GM10266 (cell line): ENCODE data around the gene CHD1L.
"Not testable (repeated sequence)": the region's sequence is repeated elsewhere in the genome, so short reads cannot be mapped to it uniquely, and the experiment has no call there.

ENCODE experiments used
- DNase-seq: peaks from one replicate; pipeline ENCODE4 v3.0.0; 2012; ENCODE audit errors: extremely low spot score
- TF ChIP-seq, protein P1 (sequence below): IDR thresholded peaks from 2 replicates; pipeline ENCODE4 v1.5.1; 2012; ENCODE audit warnings: mild to moderate bottlenecking, low read depth; ENCODE audit not compliant: control insufficient read depth, insufficient read depth; ENCODE audit errors: missing control alignments

CHD1L gene

DNA sequence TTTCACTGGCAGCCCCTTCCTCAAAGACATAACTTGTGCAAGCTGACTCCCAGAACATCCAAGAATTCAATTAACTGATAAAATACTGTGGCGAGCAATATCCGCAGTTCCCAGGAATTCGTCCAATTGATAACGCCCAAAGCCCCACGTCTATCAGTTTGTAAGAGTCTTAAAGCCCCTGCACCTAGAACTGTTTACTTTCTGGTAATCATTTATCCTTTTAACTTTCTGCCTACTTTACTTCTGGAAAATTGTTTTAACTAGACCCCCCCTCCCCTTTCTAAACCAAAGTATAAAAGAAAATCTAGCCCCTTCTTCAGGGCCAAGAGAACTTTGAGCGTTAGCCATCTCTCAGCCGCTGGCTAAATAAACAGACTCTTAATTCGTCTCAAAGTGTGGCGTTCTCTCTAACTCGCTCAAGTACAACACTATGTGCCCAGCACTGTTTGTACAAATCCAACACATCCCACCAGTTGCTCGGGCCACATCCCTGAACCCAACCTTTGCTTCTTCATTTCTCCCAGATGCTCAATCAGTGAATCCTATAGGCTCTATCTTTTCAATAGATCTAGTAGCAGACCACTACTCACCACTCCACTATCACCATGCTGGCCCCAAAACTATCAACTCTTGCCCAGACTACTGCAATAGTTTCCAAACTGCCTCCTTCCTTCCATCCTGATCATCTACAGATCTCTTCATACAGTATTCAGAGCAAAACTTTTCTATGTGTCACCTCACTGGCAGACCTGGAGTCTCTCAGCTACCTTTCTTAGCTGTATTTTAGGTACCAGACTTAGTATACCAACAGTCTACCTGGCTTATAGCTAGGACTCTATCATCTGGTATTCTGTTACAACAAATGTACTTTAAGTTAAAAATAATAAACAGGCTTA, 3.3 kb upstream of the CHD1L start:
- TF ChIP-seq, protein P1, sequence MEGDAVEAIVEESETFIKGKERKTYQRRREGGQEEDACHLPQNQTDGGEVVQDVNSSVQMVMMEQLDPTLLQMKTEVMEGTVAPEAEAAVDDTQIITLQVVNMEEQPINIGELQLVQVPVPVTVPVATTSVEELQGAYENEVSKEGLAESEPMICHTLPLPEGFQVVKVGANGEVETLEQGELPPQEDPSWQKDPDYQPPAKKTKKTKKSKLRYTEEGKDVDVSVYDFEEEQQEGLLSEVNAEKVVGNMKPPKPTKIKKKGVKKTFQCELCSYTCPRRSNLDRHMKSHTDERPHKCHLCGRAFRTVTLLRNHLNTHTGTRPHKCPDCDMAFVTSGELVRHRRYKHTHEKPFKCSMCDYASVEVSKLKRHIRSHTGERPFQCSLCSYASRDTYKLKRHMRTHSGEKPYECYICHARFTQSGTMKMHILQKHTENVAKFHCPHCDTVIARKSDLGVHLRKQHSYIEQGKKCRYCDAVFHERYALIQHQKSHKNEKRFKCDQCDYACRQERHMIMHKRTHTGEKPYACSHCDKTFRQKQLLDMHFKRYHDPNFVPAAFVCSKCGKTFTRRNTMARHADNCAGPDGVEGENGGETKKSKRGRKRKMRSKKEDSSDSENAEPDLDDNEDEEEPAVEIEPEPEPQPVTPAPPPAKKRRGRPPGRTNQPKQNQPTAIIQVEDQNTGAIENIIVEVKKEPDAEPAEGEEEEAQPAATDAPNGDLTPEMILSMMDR = no peak
- DNase-seq = no peak

DNA sequence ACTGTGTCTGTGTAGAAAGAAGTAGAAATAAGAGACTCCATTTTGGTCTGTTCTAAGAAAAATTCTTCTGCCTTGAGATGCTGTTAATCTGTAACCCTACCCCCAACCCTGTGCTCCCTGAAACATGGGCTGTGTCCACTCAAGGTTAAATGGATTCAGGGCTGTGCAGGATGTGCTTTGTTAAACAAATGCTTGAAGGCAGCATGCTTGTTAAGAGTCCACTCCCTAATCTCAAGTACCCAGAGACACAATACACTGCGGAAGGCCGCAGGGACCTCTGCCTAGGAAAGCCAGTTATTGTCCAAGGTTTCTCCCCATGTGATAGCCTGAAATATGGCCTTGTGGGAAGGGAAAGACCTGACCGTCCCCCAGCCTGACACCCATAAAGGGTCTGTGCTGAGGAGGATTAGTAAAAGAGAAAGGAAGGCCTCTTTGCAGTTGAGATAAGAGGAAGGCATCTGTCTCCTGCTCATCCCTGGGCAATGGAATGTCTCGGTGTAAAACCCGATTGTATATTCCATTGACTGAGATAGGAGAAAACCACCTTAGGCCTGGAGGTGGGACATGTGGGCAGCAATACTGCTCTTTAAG, 2.3 kb upstream of the CHD1L start:
- not testable (repeated sequence) for DNase-seq

DNA sequence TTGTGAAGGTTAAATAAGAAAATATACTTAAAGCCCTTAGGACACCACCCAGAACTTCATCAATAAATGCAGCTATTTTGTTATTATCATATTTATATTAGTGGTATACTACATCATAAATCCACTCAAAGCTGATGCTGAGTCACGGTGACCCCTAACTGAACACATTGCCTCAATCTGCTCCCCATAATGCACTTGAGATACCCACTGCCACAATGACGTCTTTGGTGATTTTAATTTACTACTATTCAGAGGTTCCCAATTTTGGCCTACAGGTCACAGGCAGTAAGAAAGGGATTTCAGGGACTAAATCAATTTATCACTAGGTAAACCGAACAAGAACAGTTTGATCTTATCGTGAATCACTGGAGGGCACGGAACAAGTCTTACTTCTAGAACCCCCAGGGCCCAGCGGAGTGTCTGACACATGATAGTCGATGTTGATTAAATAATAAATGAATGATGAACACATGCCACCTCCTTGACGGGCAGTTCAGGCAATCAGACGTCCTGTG, 493 bp upstream of the CHD1L start:
- no peak for DNase-seq
- TF ChIP-seq, protein P1 = no peak

DNA sequence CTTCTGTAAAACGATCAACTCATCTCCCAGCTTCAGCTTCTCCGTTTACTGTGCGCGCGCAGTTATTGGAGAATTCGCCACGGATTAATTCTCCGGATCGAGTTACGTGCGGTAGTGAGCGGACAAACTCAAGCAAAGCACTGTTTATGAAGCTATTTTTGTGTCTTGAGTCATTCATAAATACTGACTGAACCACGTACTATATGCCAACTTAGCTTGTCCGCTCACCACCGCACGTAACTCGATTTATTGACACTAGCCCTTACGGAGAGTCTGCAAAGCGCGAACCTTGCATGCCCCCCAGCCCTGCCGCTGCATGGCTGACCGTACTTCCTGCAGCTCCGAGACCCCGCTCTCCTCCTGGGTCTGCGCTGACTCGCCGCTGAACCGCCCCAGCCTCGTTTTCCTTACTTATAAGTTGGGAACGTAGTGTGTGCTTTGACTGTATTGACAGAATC, 773 bp downstream of the CHD1L start:
- no peak for DNase-seq
- TF ChIP-seq, protein P1 = no peak

DNA sequence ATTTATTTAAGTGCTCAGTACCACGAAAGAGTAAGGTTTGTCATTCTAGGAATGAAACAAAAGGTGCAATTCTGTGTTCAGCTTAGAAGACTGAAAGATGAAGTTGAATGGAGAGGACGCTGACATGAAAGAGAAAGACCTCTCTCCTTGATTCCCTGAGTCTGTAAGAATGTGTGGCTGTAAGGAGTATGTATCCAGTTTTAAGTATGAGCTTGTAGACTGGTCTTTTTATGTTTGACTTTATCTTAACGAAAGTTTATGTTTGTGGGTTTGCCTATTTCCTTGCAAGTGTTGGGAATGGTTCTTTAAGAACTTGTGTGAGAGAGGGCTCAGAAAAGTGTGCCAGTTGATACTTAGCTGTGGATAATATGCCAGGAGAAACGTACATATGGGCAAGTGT, 1.4 kb downstream of the CHD1L start:
- TF ChIP-seq, protein P1 = no peak
- no peak for DNase-seq

DNA sequence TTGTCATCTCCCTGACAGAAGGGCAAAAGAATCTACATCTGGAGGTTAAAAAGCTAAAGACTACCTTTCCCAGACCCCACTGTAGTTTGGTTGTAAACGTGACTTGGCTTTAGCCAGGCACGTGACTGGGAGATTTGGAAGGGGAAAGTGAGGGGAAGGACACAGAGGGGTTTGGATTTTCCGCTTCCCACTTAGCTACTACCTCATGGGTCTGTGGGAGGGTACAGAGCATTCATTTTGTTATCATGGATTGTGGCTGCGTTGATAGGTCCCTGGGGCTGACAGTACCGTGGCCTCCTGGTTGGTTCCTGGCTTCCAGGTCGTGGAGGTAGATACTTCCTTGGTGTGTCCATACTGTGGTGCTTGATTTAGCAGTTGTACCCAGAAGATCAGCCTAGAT, 2.6 kb downstream of the CHD1L start:
- no peak for DNase-seq
- TF ChIP-seq, protein P1 = no peak

DNA sequence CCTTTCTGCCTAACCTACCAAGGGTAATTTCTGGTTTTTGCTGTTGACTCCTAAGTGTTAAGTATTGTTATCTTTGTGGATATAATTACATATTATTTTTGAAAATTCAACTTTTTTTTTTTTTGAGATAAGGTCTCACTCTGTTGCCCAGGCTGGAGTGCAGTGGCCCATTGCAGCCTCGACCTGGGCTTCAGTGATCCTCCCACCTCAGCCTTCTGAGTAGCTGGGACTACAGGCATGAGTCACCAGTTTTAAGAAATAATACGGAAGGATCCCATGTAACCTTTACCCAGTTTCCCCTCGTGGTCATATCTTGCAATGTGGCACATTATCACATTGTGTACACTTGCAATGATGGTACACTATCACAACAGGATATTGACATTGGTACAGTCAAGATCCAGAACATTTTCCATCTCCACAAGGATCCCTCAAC, 3.1 kb downstream of the CHD1L start:
- TF ChIP-seq, protein P1 = no peak
- no peak for DNase-seq
